ENCODE measurements around the gene MBTD1. TPM values are rescaled to one million over a fixed set of nuclear protein-coding genes. Genes with fewer than 3 reads are reported as not detected.

Gene MBTD1
- total and polyA plus RNA-seq, 2 experiments from 2014 or later: 19.1 to 63.9 TPM

DNA sequence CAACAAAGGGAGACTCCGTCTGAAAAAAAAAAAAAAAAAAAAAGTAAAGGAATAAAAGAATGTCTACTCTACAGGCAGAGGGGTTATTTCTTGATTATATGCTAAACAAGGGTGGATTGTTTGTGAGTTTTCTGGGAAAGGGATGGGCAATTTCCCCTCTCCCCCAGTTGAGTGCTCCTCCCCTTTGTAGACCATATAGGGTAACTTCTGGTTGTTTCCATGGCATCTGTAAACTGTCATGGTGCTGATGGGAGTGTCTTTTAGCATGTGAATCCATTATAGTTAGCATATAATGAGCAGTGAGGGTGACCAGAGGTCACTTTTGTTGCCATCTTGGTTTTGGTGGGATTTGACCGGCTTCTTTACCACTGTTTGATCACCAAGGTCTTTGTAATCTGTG lies 110.7 kb downstream of the MBTD1 start (continued):
- TF ChIP-seq, protein P1, sequence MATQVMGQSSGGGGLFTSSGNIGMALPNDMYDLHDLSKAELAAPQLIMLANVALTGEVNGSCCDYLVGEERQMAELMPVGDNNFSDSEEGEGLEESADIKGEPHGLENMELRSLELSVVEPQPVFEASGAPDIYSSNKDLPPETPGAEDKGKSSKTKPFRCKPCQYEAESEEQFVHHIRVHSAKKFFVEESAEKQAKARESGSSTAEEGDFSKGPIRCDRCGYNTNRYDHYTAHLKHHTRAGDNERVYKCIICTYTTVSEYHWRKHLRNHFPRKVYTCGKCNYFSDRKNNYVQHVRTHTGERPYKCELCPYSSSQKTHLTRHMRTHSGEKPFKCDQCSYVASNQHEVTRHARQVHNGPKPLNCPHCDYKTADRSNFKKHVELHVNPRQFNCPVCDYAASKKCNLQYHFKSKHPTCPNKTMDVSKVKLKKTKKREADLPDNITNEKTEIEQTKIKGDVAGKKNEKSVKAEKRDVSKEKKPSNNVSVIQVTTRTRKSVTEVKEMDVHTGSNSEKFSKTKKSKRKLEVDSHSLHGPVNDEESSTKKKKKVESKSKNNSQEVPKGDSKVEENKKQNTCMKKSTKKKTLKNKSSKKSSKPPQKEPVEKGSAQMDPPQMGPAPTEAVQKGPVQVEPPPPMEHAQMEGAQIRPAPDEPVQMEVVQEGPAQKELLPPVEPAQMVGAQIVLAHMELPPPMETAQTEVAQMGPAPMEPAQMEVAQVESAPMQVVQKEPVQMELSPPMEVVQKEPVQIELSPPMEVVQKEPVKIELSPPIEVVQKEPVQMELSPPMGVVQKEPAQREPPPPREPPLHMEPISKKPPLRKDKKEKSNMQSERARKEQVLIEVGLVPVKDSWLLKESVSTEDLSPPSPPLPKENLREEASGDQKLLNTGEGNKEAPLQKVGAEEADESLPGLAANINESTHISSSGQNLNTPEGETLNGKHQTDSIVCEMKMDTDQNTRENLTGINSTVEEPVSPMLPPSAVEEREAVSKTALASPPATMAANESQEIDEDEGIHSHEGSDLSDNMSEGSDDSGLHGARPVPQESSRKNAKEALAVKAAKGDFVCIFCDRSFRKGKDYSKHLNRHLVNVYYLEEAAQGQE (IDR thresholded peaks at IDR 0.05; ENCODE audit: unreplicated experiment): no peak
- no peak for TF ChIP-seq ZNF331 (CRISPR knock-in tag; IDR thresholded peaks at IDR 0.05; ENCODE audit: low read depth)
- TF ChIP-seq POLR2AphosphoS5 (IDR thresholded peaks at IDR 0.05; ENCODE audit: low read depth): no peak
- no peak for TF ChIP-seq EZH2phosphoT487 (IDR thresholded peaks at IDR 0.05; ENCODE audit: unreplicated experiment)
- no peak for TF ChIP-seq ZNF114 (CRISPR knock-in tag; IDR thresholded peaks at IDR 0.05)
- TF ChIP-seq, protein P2, sequence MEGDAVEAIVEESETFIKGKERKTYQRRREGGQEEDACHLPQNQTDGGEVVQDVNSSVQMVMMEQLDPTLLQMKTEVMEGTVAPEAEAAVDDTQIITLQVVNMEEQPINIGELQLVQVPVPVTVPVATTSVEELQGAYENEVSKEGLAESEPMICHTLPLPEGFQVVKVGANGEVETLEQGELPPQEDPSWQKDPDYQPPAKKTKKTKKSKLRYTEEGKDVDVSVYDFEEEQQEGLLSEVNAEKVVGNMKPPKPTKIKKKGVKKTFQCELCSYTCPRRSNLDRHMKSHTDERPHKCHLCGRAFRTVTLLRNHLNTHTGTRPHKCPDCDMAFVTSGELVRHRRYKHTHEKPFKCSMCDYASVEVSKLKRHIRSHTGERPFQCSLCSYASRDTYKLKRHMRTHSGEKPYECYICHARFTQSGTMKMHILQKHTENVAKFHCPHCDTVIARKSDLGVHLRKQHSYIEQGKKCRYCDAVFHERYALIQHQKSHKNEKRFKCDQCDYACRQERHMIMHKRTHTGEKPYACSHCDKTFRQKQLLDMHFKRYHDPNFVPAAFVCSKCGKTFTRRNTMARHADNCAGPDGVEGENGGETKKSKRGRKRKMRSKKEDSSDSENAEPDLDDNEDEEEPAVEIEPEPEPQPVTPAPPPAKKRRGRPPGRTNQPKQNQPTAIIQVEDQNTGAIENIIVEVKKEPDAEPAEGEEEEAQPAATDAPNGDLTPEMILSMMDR (conservative IDR thresholded peaks at IDR 0.05; ENCODE audit: low read depth in 2 of 2): no peak
- TF ChIP-seq CREB1 (CRISPR knock-in tag; IDR thresholded peaks at IDR 0.05; ENCODE audit: low read depth): no peak
- no peak for TF ChIP-seq EZH2 (IDR thresholded peaks at IDR 0.05; ENCODE audit: low read depth, unreplicated experiment)

DNA sequence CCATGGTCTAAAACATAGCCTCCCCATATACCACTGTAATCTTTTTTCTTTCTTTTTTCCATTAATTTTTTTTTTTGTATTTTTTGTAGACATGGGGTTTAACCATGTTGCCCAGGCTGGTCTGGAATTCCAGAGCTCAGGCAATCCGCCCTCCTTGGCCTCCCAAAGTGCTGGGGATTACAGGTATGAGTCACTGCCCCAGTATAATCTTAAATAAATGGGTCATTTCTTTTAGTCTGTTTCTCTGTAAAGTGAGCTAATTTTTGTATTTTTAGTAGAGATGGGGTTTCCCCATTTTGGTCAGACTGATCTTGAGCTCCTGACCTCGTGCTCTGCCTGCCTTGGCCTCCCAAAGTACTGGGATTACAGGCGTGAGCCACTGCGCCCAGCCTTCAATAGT lies 112.2 kb downstream of the MBTD1 start:
- no peak overlapping the region for H3K27ac ChIP-seq (ENCODE audit: low read depth)
- no peak for ATAC-seq
- TF ChIP-seq, protein P2 (conservative IDR thresholded peaks at IDR 0.05; ENCODE audit: low read depth in 2 of 2): no peak
- TF ChIP-seq EZH2phosphoT487 (IDR thresholded peaks at IDR 0.05; ENCODE audit: unreplicated experiment) (no peak), JUNB (IDR thresholded peaks at IDR 0.05; ENCODE audit: unreplicated experiment) (no peak), STAT1 (IDR thresholded peaks at IDR 0.05; ENCODE audit: unreplicated experiment) (no peak)
- TF ChIP-seq, protein P3, sequence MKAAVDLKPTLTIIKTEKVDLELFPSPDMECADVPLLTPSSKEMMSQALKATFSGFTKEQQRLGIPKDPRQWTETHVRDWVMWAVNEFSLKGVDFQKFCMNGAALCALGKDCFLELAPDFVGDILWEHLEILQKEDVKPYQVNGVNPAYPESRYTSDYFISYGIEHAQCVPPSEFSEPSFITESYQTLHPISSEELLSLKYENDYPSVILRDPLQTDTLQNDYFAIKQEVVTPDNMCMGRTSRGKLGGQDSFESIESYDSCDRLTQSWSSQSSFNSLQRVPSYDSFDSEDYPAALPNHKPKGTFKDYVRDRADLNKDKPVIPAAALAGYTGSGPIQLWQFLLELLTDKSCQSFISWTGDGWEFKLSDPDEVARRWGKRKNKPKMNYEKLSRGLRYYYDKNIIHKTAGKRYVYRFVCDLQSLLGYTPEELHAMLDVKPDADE (IDR thresholded peaks at IDR 0.05): no peak
- TF ChIP-seq, protein P1 (IDR thresholded peaks at IDR 0.05; ENCODE audit: unreplicated experiment): no peak

More for the DNA sequence above, 112.2 kb downstream of the MBTD1 start:
- H3K79me2 ChIP-seq (replicated peaks; ENCODE audit: insufficient read depth): no peaks in the 10 kb centered on the region
- H3K27me3 ChIP-seq (ENCODE audit: insufficient read depth): no peaks in the 10 kb centered on the region
- no peak overlapping the region for H3K4me3 Mint-ChIP-seq
- no peaks in the 10 kb centered on the region for H3K9me2 ChIP-seq (ENCODE audit: insufficient read depth)
- no peak overlapping the region for H3K27ac Mint-ChIP-seq
- no peaks in the 10 kb centered on the region for H4K20me1 ChIP-seq (replicated peaks; ENCODE audit: insufficient read depth)
- H3K4me1 Mint-ChIP-seq: peaks cover 8% of the 10 kb centered on the region
- no peak overlapping the region for H3K4me3 ChIP-seq
- H3K36me3 Mint-ChIP-seq (ENCODE audit: low read depth): no peaks in the 10 kb centered on the region
- H3K36me3 ChIP-seq (ENCODE audit: insufficient read depth): no peaks in the 10 kb centered on the region
- peaks cover 2% of the 10 kb centered on the region for H3K27me3 Mint-ChIP-seq (ENCODE audit: insufficient read depth, low read depth, poor library complexity)
- H3K9me3 Mint-ChIP-seq: no peaks in the 10 kb centered on the region
- no peaks in the 10 kb centered on the region for H3K4me1 ChIP-seq (ENCODE audit: insufficient read depth)
- H2AFZ ChIP-seq: no peak overlapping the region
- DNase-seq (ENCODE audit: low spot score): no peak
- 0 out of 2 replicates have a peak, but pooled peaks cover 2% of the 10 kb centered on the region for H3F3A ChIP-seq (replicated peaks; ENCODE audit: low read depth)
- H3K4me2 ChIP-seq: no peak overlapping the region
